ENCODE data around the gene ELAVL1.

ELAVL1 gene

DNA sequence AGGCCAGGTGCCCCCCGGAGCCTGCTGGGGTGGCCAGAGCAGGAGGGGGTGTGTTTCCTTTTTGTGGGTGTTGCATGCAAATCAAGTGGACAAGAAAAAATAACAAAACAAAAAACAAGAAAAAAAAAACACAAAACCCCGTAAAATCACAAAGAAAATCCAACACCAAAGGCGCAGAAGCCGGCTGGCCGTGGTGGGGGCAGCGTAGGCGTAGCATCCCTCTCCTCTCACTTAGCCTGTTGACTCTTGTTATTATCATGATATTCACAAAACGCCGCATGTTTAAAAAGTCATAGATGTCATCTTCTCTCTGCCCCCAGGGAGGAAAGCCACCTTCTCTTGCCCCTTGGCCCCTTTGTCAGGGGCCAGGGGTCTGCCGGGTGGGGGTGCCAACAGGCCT, 91.8 kb downstream of the ELAVL1 start:
- no peak for DNase-seq
- no peaks in the 10 kb centered on the region for H3K9me3 ChIP-seq (ENCODE audit: control extremely low read depth in 1 of 5, control insufficient read depth in 4 of 5, insufficient read depth in 2 of 5, low read depth in 1 of 5, low read length in 4 of 5)
- 100% methylated on average over 8 of the region's 10 CpGs for whole genome bisulfite sequencing (ENCODE audit: insufficient coverage)

DNA sequence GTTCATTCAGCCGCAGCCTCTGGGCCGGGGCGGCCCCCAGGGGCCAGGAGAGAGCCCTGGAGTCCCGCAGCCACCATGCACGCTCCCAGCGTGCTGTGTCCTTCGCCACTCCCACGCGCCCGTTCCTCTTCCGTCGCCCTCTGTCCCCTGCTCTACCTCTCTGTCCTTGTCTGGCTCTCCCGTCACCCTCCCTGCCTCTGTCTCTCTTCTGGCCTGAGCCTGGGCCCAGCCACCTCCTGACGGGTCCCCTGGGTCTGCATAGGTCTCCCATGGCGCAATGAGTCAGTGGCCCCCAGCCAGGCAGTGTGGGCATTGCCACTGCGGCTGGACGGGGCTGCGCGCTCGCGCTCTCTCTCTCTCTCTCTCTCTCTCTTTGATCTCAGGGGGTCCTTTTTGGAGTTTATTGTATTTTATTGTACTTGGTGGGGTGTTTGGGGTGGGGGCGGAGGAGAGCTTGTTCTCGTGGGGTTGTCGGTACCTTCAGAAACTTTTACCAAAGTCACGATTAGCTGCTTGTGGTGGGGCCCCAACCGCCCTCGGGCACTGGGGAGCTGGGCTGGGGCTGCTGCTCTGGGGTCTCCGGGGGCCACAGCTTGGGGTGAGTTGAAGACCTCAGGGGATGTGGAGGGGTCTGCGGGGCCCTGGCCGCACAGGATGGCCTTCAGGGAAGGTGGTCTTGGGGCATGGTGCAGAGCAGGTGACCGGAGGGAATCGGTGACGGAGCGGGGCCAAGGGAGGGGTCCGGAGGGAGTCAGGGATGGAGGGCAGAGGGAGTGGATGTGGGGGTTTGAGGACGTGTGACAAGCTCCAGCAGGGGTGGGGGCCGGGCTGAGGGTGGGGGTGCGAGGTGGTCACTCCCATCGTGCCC, 92.5 kb downstream of the ELAVL1 start:
- peaks cover 0 to 40% (median 8%) of the 10 kb centered on the region in 5 experiments for H3K27me3 ChIP-seq (replicated peaks in 2 of 5; ENCODE audit: control insufficient read depth in 4 of 5, insufficient read depth in 5 of 5, low read length in 4 of 5)
- H3K27ac ChIP-seq (ENCODE audit: insufficient read depth in 1 of 2, low read depth in 1 of 2, low read length in 2 of 2, poor library complexity in 1 of 2, severe bottlenecking in 2 of 2) = no peak overlapping the region
- ChIA-PET CTCF (interaction anchor here (0.9 to 3.4 kb wide), 2 partner anchors 16 to 44 kb away, joined by 4 to 12 read pairs; no protein-coding TSS in a partner anchor), POLR2A (no interaction called here)
- peaks cover 0 to 28% (median 25%) of the 10 kb centered on the region in 4 experiments for H3K4me1 ChIP-seq (ENCODE audit: control extremely low read depth in 1 of 4, control insufficient read depth in 4 of 4, insufficient read depth in 4 of 4, low read length in 3 of 4)
- H3K9me3 ChIP-seq (ENCODE audit: control extremely low read depth in 1 of 5, control insufficient read depth in 4 of 5, insufficient read depth in 2 of 5, low read depth in 1 of 5, low read length in 4 of 5) = no peaks in the 10 kb centered on the region
- no peak overlapping the region for H3K4me3 ChIP-seq (ENCODE audit: control insufficient read depth in 1 of 7, extremely low read depth in 1 of 7, insufficient read depth in 4 of 7, low read depth in 2 of 7, low read length in 6 of 7)
- 94% methylated on average over 31 of the region's 39 CpGs for WGBS (ENCODE audit: insufficient coverage)
- no peak for DNase-seq
- peaks cover 8 to 42% (median 28%) of the 10 kb centered on the region in 4 experiments for H3K36me3 ChIP-seq (ENCODE audit: control insufficient read depth in 4 of 4, insufficient read depth in 4 of 4, low read length in 3 of 4)

More for the DNA sequence above, 91.8 kb downstream of the ELAVL1 start:
- POLR2A ChIA-PET = no interaction called here
- H3K4me3 ChIP-seq (ENCODE audit: control insufficient read depth in 1 of 7, extremely low read depth in 1 of 7, insufficient read depth in 4 of 7, low read depth in 2 of 7, low read length in 6 of 7) = no peak overlapping the region
- H3K4me1 ChIP-seq (ENCODE audit: control extremely low read depth in 1 of 4, control insufficient read depth in 4 of 4, insufficient read depth in 4 of 4, low read length in 3 of 4) = peaks cover 0 to 29% (median 26%) of the 10 kb centered on the region in 4 experiments
- peaks cover 0 to 46% (median 13%) of the 10 kb centered on the region in 5 experiments for H3K27me3 ChIP-seq (replicated peaks in 2 of 5; ENCODE audit: control insufficient read depth in 4 of 5, insufficient read depth in 5 of 5, low read length in 4 of 5)
- no peak overlapping the region for H3K27ac ChIP-seq (ENCODE audit: insufficient read depth in 1 of 2, low read depth in 1 of 2, low read length in 2 of 2, poor library complexity in 1 of 2, severe bottlenecking in 2 of 2)
- peaks cover 8 to 38% (median 28%) of the 10 kb centered on the region in 4 experiments for H3K36me3 ChIP-seq (ENCODE audit: control insufficient read depth in 4 of 4, insufficient read depth in 4 of 4, low read length in 3 of 4)
- CTCF ChIA-PET = interaction anchor here (3.4 kb wide), 1 partner anchor 45 kb away, joined by 12 read pairs; no protein-coding TSS in a partner anchor

- no peak overlapping the region for H3K4me3 ChIP-seq (ENCODE audit: control insufficient read depth in 1 of 7, extremely low read depth in 1 of 7, insufficient read depth in 4 of 7, low read depth in 2 of 7, low read length in 6 of 7)
- H3K9me3 ChIP-seq (ENCODE audit: control extremely low read depth in 1 of 5, control insufficient read depth in 4 of 5, insufficient read depth in 2 of 5, low read depth in 1 of 5, low read length in 4 of 5) = no peaks in the 10 kb centered on the region
- peaks cover 0 to 33% (median 8%) of the 10 kb centered on the region in 5 experiments for H3K27me3 ChIP-seq (replicated peaks in 2 of 5; ENCODE audit: control insufficient read depth in 4 of 5, insufficient read depth in 5 of 5, low read length in 4 of 5)
- H3K36me3 ChIP-seq (ENCODE audit: control insufficient read depth in 4 of 4, insufficient read depth in 4 of 4, low read length in 3 of 4) = peaks cover 8 to 48% (median 30%) of the 10 kb centered on the region in 4 experiments
- WGBS (ENCODE audit: insufficient coverage) = 97% methylated on average over 18 of the region's 31 CpGs
- H3K4me1 ChIP-seq (ENCODE audit: control extremely low read depth in 1 of 4, control insufficient read depth in 4 of 4, insufficient read depth in 4 of 4, low read length in 3 of 4) = peaks cover 0 to 20% (median 18%) of the 10 kb centered on the region in 4 experiments
- ChIA-PET CTCF (interaction anchor here (1.1 to 3.4 kb wide), 3 partner anchors 8 to 43 kb away, joined by 3 to 12 read pairs (median 7); partner anchors contain the start of gene SNAPC2), POLR2A (no interaction called here)
- no peak for DNase-seq
- H3K27ac ChIP-seq (ENCODE audit: insufficient read depth in 1 of 2, low read depth in 1 of 2, low read length in 2 of 2, poor library complexity in 1 of 2, severe bottlenecking in 2 of 2) = no peak overlapping the region
Measured at GRCh38 chr19:7912144-7912696, 93.2 kb downstream of the ELAVL1 start.

GRCh38 chr19:7911508-7912143, 93.8 kb downstream of the ELAVL1 start:
- ChIA-PET POLR2A (no interaction called here), CTCF (interaction anchor here (1.1 to 3.4 kb wide), 3 partner anchors 8 to 43 kb away, joined by 3 to 12 read pairs (median 7); partner anchors contain the start of gene SNAPC2)
- Histone ChIP-seq H3K4me3 (ENCODE audit: control insufficient read depth in 1 of 7, extremely low read depth in 1 of 7, insufficient read depth in 4 of 7, low read depth in 2 of 7, low read length in 6 of 7) (no peak overlapping the region), H3K4me1 (ENCODE audit: control extremely low read depth in 1 of 4, control insufficient read depth in 4 of 4, insufficient read depth in 4 of 4, low read length in 3 of 4) (peaks cover 0 to 15% (median 12%) of the 10 kb centered on the region in 4 experiments), H3K27me3 (replicated peaks in 2 of 5; ENCODE audit: control insufficient read depth in 4 of 5, insufficient read depth in 5 of 5, low read length in 4 of 5) (peaks cover 0 to 27% (median 6%) of the 10 kb centered on the region in 5 experiments), H3K9me3 (ENCODE audit: control extremely low read depth in 1 of 5, control insufficient read depth in 4 of 5, insufficient read depth in 2 of 5, low read depth in 1 of 5, low read length in 4 of 5) (no peaks in the 10 kb centered on the region), H3K27ac (ENCODE audit: insufficient read depth in 1 of 2, low read depth in 1 of 2, low read length in 2 of 2, poor library complexity in 1 of 2, severe bottlenecking in 2 of 2) (no peak overlapping the region), H3K36me3 (ENCODE audit: control insufficient read depth in 4 of 4, insufficient read depth in 4 of 4, low read length in 3 of 4) (peaks cover 8 to 50% (median 31%) of the 10 kb centered on the region in 4 experiments)
- no peak for DNase-seq
- WGBS (ENCODE audit: insufficient coverage) = over 99% methylated on average over 14 of the region's 18 CpGs

- H3K4me3 ChIP-seq (ENCODE audit: control insufficient read depth in 1 of 7, extremely low read depth in 1 of 7, insufficient read depth in 4 of 7, low read depth in 2 of 7, low read length in 6 of 7) = no peak overlapping the region
- H3K9me3 ChIP-seq (ENCODE audit: control extremely low read depth in 1 of 5, control insufficient read depth in 4 of 5, insufficient read depth in 2 of 5, low read depth in 1 of 5, low read length in 4 of 5) = no peaks in the 10 kb centered on the region
- H3K36me3 ChIP-seq (ENCODE audit: control insufficient read depth in 4 of 4, insufficient read depth in 4 of 4, low read length in 3 of 4) = peaks cover 8 to 52% (median 33%) of the 10 kb centered on the region in 4 experiments
- ChIA-PET CTCF (interaction anchor here (1.9 to 4.3 kb wide), 3 partner anchors 9 to 41 kb away, joined by 7 to 16 read pairs (median 12); partner anchors contain the start of gene SNAPC2), POLR2A (no interaction called here)
- DNase-seq = no peak
- 97% methylated on average over 37 of the region's 54 CpGs for WGBS (ENCODE audit: insufficient coverage)
- H3K27ac ChIP-seq (ENCODE audit: insufficient read depth in 1 of 2, low read depth in 1 of 2, low read length in 2 of 2, poor library complexity in 1 of 2, severe bottlenecking in 2 of 2) = no peak overlapping the region
- H3K27me3 ChIP-seq (replicated peaks in 2 of 5; ENCODE audit: control insufficient read depth in 4 of 5, insufficient read depth in 5 of 5, low read length in 4 of 5) = peaks cover 0 to 16% (median 5%) of the 10 kb centered on the region in 5 experiments
- peaks cover 0 to 4% (median 2%) of the 10 kb centered on the region in 4 experiments for H3K4me1 ChIP-seq (ENCODE audit: control extremely low read depth in 1 of 4, control insufficient read depth in 4 of 4, insufficient read depth in 4 of 4, low read length in 3 of 4)
Measured at GRCh38 chr19:7910321-7911161, 94.9 kb downstream of the ELAVL1 start.

DNA sequence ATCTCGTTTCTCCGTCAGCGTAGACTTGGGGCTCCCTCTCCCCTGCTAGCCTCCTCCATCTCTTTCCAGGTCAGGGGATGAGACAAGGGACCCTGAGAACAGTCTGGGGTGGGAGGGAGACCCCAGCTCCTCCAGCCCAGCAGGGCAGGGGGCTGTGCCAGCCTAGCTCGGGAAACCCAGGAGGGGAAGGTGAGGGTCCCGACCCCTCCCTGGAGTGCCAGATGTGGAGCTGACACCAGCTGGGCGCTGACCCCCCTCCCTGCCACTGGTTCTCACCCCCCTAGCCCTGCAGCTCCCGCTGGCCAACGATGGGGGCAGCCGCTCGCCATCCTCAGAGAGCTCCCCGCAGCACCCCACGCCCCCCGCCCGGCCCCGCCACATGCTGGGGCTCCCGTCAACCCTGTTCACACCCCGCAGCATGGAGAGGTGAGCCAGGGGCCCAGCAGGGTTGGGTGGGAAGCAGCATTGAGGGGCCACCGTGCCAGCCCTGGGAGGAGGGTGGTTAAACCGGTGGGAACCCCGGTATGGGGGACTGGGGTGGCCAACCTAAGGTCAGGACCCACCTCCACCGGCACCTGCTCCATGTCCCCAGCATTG, 95.9 kb downstream of the ELAVL1 start:
- Histone ChIP-seq H3K9me3 (ENCODE audit: control extremely low read depth in 1 of 5, control insufficient read depth in 4 of 5, insufficient read depth in 2 of 5, low read depth in 1 of 5, low read length in 4 of 5) (no peaks in the 10 kb centered on the region), H3K27me3 (replicated peaks in 2 of 5; ENCODE audit: control insufficient read depth in 4 of 5, insufficient read depth in 5 of 5, low read length in 4 of 5) (peaks cover 0 to 7% (median 2%) of the 10 kb centered on the region in 5 experiments), H3K27ac (ENCODE audit: insufficient read depth in 1 of 2, low read depth in 1 of 2, low read length in 2 of 2, poor library complexity in 1 of 2, severe bottlenecking in 2 of 2) (no peak overlapping the region), H3K36me3 (ENCODE audit: control insufficient read depth in 4 of 4, insufficient read depth in 4 of 4, low read length in 3 of 4) (peaks cover 8 to 52% (median 33%) of the 10 kb centered on the region in 4 experiments), H3K4me1 (ENCODE audit: control extremely low read depth in 1 of 4, control insufficient read depth in 4 of 4, insufficient read depth in 4 of 4, low read length in 3 of 4) (peaks cover 0 to 9% (median 7%) of the 10 kb centered on the region in 4 experiments), H3K4me3 (ENCODE audit: control insufficient read depth in 1 of 7, extremely low read depth in 1 of 7, insufficient read depth in 4 of 7, low read depth in 2 of 7, low read length in 6 of 7) (no peak overlapping the region)
- ChIA-PET CTCF (interaction anchor here (4.3 kb wide), 1 partner anchor 10 kb away, joined by 16 read pairs; the partner anchor contains the start of gene SNAPC2), POLR2A (no interaction called here)
- no peak for DNase-seq
- WGBS (ENCODE audit: insufficient coverage) = 93% methylated on average over 7 of the region's 21 CpGs

All from common myeloid progenitor, CD34-positive (primary cell).